Stimulated activated CD4-positive, alpha-beta T cell treated with anti-CD3 and anti-CD28 coated beads, TNF-alpha, amount 100 ng/mL, for 24 hours (primary cell): ENCODE results near the gene PLBD1.
A peak's percentile ranks its signal among the peaks of the same experiment; 100 is the strongest.

Experiments
- DNase-seq, 3 experiments: peaks; one replicate each; pipeline ENCODE4 v3.0.0-alpha.2; 2020; ENCODE audit warnings: low read depth in 3 of 3

PLBD1 gene

GRCh38 chr12:14567351-14568162, at the start of gene PLBD1:
Gene PLBD1, minus strand, starts transcription at chr12:14567883. Its CDS starts 187 bp downstream, at chr12:14567696.
- DNase-seq: peak in 1 of 3 experiments; percentile 4

DNA sequence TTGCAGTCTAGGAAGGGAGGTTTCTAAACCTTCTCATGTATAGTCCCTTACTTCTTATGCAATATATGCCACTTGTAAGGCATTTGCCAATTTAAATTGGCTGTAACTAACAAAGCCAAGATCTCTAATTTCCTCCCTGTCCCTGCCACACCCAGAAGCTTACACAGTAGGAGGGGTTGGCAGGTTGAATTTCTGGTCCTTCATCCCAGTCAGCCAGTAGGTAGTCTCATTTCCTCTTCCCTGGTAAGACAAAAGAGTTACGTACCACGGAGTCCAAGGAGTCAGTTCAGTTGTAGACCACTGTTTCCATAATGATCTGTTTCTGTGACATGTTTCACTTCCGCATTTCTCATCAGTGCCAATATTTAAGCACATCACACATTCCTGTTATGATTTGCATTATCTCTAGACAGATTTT, 47.0 kb upstream of the PLBD1 start:
- DNase-seq: no peak

- no peak for DNase-seq
These were observed 46.0 kb upstream of the PLBD1 start for GRCh38 chr12:14613718-14614117.

GRCh38 chr12:14612898-14613445, 45.3 kb upstream of the PLBD1 start:
- DNase-seq: no peak

DNA sequence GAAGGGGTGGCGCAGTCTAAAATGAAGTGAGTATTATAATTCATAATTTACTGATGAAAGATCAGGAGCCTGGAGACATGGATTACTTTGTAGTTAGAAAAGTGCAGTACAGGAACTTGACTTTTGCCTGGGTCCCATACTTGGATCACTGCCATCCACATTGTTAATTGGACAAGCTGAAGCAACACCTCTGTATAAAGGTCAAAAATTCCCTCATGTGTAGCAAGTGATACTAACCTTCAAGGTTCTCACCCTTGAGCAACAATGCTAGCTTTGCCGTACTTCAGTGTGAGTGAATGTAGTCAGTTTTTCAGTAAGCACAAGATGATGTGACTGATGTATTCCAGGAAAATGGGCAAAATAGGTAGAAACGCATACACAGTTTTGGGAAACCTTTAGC, 44.6 kb upstream of the PLBD1 start:
- DNase-seq: no peak

DNA sequence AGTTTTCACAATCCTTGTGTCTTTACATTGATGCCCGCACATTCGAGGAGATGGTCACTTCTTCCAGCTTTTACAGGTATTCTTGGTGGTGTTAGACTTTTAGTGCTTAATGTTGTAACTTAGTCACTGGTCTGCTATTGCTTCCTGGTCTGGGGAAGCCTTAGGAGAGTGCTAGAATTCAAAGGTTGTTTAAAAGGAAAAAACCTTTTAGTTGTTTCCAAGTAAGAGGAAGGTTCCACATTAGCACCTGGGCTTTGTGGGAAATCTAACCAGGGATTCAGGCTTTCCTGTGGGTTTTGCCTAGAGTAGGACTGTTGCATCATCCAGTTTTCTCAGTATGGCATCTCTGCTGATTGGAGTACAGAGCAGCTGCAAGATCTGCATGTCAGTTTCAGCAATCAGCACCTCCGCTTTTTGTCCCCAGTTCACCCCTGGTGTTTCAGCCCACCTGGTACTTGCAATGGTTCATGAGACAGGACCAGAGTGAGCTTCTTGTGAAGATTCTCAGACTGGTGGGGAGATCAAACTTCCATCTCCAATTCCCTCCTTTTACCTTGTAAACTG, 44.0 kb upstream of the PLBD1 start:
- DNase-seq: no peak

DNA sequence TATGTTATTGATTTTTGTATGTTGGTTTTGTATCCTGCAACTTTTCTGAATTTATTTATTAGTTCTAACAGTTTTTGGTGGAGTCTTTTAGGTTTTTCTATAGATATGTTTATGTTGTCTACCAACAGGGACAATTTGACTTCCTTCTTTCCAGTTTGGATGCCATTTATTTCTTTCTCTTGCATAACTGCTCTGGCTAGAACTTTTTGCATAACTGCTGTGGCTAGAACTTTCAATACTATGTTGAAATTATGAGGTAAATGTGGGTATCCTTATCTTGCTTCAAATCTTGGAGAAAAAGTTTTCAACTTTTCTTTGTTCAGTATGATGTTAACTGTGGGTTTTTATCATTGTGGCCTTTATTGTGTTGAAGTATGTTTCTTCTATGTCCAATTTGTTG, 39.9 kb upstream of the PLBD1 start:
- DNase-seq: no peak

DNA sequence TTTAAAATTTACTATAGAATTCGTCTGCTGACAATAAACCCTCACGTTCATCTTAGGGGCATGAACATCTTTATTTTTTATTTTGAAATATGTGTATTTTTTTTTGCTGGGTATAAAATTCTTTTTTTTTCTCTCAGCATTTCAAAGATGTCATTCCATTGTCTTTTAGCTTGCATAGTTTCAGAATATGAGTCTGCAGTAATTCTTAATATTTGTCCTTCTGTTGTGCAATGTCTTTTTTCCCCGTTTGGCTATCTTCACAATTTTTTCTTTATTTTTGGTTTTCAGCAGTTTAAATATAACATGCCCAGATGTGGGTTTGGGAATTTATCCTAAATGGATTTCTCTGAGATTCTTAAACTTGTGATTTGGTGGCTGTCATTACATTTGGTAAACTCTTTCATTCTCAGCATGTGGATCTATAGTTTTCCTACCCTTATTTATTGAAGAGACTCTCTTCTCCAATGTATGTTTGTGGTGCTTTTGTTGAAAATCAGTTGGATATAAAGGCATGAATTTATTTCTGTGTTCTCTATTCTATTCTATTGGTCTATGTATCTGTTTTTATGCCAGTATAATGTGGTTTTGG, 37.8 kb upstream of the PLBD1 start:
- DNase-seq: no peak

- DNase-seq: no peak
These were observed 34.2 kb upstream of the PLBD1 start for GRCh38 chr12:14601692-14602478.

GRCh38 chr12:14597480-14597879, 29.8 kb upstream of the PLBD1 start:
- DNase-seq: no peak

DNA sequence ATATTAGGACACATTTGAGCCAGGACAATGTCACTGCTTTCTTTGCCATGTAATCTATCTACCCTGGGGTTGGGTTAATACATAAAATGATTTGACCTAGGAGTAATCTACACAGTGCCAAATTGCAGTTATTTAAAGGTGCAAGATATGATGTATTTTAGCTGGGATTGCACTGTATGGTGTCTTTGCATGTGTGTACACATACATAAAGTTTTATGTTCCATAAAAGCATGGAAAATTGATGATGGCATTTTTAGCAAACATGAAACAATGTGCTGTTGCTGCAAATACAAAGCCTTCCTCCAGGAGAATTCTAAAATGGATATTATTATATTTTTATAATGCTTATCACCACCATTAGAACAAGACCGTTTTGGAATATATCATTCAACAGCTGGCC, 24.0 kb upstream of the PLBD1 start:
- no peak for DNase-seq

DNA sequence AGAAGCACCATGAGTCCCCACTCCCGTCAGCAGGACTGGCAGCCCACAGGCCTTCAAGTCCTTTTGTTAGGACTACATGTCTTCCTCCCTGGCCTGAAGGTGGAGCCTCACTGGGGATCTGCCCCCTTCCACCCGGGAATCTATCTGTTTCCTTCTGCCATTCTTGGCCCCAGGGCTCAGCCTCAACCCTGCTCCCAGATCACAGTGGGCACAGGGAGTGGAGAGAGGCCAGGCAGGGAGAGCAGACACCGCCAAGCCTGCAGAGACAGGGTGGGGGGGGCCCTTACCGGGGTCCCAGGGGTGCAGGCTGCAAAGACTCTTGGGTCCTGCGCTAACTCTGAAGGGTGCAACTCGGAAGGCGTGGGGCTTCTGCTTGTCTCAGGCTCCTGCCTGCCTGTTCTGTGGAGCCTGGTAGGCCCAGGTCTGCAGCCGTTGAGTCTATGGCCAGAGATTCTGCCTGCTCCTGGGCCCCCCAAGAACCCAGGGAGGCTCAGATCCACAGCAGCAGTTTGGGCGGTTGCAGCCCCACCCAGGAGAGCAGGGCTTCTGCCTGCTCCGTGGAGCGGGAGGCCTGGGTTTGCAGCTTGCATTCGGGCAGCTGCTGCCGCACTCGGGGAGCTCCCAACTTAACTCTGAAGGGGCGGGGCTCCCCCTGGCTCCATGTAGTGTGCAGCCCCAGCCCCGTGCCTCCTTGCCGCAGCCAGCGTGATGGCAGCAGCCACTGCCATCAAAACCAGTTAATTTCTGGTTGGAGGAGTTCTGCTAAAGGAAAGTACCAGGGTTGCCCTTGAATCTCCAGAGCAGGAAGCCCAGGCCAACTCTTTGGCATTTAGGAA, 21.7 kb upstream of the PLBD1 start:
- no peak for DNase-seq

- no peak for DNase-seq
These were observed 20.9 kb upstream of the PLBD1 start for GRCh38 chr12:14588571-14588970.

DNA sequence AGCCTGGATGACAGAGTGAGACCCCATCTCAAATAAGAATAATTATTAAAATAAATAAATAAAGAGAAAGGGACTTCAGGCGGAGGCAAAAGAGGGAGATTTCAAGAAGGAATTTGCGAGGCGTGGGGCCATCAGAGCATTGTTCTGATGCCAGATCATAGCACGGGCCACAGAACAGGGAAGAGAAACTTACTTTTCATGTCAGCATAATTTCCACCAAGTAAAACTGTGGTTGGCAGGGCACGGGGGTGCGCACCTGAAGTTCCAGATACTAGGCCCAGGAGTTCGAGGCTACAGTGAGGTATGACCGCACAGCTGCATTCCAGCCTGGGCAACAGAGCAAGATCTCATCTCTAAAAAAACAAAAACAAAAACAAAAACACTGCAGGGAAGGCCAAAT, 11.0 kb upstream of the PLBD1 start:
- no peak for DNase-seq

DNA sequence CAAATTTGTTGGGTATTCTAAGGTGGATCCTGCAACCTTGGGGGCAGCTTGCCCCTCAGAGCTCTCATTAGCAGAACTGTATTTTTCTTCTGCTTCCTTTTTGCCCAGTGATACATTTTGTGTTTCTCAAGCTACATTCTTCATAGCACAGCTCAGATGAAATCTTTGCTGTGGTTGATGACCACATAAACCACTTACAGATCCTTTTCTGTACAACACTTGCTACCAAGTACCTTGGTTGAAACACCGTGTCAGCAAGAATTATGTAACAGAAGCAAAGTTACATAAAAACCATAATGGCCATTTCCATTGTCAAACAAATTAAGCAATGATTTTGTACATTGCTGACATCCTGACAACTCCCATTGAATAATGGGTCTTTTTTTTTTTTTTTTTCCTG, 9.7 kb upstream of the PLBD1 start:
- no peak for DNase-seq

- DNase-seq: no peak
These were observed 9.2 kb upstream of the PLBD1 start for GRCh38 chr12:14576896-14577295.

DNA sequence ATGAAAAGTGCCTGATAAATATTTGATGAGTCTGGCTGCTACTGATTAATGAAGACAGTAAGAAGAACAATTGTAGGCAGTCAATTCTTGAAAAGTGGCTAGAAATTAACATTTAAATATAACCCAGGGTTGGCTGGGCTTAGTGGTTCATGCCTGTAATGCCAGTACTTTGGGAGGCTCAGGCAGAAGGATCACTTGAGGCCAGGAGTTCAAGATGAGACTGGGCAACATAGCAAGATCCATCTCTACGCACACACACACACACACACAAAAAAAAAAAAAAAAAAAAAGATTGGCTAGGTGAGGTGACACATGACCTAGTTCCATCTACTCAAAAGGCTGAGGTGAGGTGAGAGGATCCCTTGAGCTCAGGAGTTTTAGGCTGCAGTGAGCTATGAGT, 7.9 kb upstream of the PLBD1 start:
- DNase-seq: no peak

DNA sequence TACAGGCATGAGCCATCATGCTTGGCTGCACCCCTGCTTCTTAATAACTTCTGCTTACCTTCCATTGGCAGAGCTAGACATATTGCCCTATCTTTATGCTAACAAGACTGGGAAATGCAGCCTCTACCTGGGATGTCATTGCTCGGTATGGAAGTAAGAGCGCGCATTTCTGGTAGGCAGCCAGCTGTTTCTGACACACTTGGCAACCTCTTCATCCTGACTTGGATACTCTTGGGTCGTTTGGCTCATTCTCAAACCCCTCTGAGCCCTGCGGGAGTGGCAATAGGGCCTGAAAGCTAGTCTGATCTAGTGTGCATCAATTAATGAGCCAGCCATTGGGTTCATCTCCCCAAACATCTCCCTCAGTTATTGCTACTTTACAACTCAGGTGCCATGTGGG, 5.4 kb upstream of the PLBD1 start:
- DNase-seq: no peak

DNA sequence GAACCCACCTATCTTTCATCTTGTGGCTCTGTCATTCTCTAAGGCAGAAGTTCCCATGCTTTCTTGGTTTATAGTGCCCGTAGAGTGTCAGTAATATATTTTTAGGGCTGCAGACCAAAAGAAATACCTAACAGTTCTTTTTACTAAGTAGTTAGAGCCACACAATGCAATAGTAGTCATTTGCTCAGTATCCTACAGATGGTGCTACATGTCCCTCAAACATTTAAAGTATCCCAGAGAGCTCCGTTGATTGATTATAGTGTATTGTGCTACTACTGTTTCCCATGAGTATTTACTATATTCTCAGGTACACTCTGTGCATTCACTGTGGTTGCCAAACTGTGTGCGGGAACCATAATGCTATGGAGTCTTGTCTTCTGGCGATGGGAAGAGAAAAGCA, 4.7 kb upstream of the PLBD1 start:
- no peak for DNase-seq

DNA sequence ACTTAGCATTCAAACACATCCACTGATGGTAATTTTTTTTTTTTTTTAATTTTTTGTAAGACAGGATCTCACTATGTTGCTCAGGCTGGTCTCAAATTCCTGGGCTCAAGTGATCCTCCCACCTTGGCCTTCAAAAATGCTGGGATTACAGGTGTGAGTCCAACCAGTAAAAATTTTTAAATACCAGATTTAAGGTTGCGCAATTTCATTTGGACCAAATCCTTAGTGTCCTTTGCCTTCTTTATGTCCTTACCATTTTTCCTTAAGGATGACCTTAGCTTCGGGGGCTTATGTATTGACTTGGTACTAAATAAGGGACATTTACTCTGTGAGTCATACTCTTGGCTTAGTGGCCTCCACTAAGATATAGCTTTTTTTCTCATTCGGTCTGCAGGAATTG, 4.1 kb upstream of the PLBD1 start:
- DNase-seq: no peak

GRCh38 chr12:14570231-14570630, 2.5 kb upstream of the PLBD1 start:
- DNase-seq: no peak
